GM18517 (cell line): ENCODE data around the gene FARS2.

Source experiments
- ATAC-seq: cut with Tn5 transposase; IDR thresholded peaks from one replicate; pipeline ENCODE4 v1.9.1; 2021; ENCODE audit warnings: mild to moderate bottlenecking, moderate library complexity; ENCODE audit not compliant: unreplicated experiment

Gene FARS2

GRCh38 chr6:5814116-5814515 lies 552.8 kb downstream of the FARS2 start:
- no peak for ATAC-seq

DNA sequence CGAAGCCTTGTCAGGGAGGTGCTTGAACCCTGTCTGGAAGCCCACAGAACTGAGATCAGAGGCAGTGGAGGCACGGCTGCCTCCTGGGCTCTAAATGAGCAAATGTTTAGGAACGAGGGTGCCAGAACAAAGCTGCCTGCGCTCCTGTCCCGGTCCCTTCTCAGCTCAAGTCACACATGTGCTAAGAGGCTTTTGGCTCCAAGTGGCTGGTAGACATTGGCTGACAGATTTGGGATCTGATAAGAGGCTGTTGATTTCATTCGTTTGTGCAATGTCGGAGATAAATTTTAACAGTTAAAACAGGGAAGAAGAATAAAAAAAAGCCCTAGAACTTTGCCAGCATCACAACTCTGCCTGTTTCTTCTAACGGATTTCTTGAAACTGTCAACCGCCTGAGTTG lies 553.6 kb downstream of the FARS2 start:
- ATAC-seq = no peak

- ATAC-seq = no peak
Measured at GRCh38 chr6:5817869-5818268, 556.6 kb downstream of the FARS2 start.

- ATAC-seq = no peak
Measured at GRCh38 chr6:5818959-5819358, 557.6 kb downstream of the FARS2 start.
